ENCODE data around the gene ECHDC1. TPM values are rescaled to one million over a fixed set of nuclear protein-coding genes. Genes with fewer than 3 reads are reported as not detected.

Gene ECHDC1
- total RNA-seq, 1 donor from 2014 or later: 66.3 TPM

DNA sequence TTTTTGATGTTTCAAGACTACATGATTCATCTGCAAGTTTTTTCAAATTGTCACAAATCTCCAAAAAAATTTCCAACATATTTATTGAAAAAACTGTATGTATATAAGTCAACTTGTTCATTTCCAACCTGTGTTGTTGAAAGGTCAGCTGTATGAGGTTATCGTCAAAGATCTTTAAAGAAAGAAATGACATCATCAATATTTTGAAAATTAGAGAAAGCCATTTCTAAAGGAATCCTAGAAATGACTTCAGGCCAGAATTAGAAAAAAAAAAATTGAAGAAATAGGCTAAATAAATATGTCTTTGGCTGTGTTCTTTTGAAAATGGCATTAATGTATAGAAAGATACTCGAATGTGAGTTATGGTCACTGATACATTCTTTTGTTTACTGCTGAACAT, 69.9 kb downstream of the ECHDC1 start:
- no peak for DNase-seq (ENCODE audit: low read depth)
- TF ChIP-seq, protein P1, sequence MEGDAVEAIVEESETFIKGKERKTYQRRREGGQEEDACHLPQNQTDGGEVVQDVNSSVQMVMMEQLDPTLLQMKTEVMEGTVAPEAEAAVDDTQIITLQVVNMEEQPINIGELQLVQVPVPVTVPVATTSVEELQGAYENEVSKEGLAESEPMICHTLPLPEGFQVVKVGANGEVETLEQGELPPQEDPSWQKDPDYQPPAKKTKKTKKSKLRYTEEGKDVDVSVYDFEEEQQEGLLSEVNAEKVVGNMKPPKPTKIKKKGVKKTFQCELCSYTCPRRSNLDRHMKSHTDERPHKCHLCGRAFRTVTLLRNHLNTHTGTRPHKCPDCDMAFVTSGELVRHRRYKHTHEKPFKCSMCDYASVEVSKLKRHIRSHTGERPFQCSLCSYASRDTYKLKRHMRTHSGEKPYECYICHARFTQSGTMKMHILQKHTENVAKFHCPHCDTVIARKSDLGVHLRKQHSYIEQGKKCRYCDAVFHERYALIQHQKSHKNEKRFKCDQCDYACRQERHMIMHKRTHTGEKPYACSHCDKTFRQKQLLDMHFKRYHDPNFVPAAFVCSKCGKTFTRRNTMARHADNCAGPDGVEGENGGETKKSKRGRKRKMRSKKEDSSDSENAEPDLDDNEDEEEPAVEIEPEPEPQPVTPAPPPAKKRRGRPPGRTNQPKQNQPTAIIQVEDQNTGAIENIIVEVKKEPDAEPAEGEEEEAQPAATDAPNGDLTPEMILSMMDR (IDR thresholded peaks at IDR 0.05; ENCODE audit: insufficient read depth, low read length, poor library complexity, severe bottlenecking): no peak
- no peaks in the 10 kb centered on the region for H3K27me3 ChIP-seq (ENCODE audit: control insufficient read depth, insufficient read depth, low read length)
- H3K4me3 ChIP-seq (ENCODE audit: low read depth, low read length): no peak overlapping the region
- H3K36me3 ChIP-seq (ENCODE audit: control insufficient read depth, insufficient read depth, low read length): no peaks in the 10 kb centered on the region

DNA sequence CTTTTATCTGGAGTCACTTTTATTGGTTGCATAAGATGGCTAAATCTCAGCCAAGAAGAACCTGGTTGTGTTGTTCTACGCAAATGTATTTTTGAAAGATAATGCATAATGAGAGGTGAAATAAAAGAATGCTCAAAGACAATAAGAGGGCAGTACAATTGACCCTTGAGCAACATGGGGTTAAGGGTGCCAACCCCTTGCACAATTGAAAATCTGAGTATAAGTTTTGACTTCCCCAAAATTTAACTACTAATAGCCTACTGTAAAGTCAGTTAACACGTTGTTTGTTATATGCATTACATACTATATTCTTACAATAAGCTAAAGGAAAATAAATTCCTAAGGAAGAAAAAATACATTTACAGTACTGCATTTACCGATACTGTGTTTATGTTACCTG, 70.8 kb downstream of the ECHDC1 start:
- Histone ChIP-seq H3K36me3 (ENCODE audit: control insufficient read depth, insufficient read depth, low read length) (no peaks in the 10 kb centered on the region), H3K4me3 (ENCODE audit: low read depth, low read length) (no peak overlapping the region), H3K27me3 (ENCODE audit: control insufficient read depth, insufficient read depth, low read length) (no peaks in the 10 kb centered on the region)
- no peak for DNase-seq (ENCODE audit: low read depth)
- TF ChIP-seq, protein P1 (IDR thresholded peaks at IDR 0.05; ENCODE audit: insufficient read depth, low read length, poor library complexity, severe bottlenecking): no peak

- TF ChIP-seq, protein P1 (IDR thresholded peaks at IDR 0.05; ENCODE audit: insufficient read depth, low read length, poor library complexity, severe bottlenecking): no peak
- no peak for DNase-seq (ENCODE audit: low read depth)
- Histone ChIP-seq H3K4me3 (ENCODE audit: low read depth, low read length) (peak overlapping the region; percentile 100), H3K27me3 (ENCODE audit: control insufficient read depth, insufficient read depth, low read length) (no peaks in the 10 kb centered on the region), H3K36me3 (ENCODE audit: control insufficient read depth, insufficient read depth, low read length) (no peaks in the 10 kb centered on the region)
Observed at GRCh38 chr6:127267646-127268625, 75.5 kb downstream of the ECHDC1 start.

DNA sequence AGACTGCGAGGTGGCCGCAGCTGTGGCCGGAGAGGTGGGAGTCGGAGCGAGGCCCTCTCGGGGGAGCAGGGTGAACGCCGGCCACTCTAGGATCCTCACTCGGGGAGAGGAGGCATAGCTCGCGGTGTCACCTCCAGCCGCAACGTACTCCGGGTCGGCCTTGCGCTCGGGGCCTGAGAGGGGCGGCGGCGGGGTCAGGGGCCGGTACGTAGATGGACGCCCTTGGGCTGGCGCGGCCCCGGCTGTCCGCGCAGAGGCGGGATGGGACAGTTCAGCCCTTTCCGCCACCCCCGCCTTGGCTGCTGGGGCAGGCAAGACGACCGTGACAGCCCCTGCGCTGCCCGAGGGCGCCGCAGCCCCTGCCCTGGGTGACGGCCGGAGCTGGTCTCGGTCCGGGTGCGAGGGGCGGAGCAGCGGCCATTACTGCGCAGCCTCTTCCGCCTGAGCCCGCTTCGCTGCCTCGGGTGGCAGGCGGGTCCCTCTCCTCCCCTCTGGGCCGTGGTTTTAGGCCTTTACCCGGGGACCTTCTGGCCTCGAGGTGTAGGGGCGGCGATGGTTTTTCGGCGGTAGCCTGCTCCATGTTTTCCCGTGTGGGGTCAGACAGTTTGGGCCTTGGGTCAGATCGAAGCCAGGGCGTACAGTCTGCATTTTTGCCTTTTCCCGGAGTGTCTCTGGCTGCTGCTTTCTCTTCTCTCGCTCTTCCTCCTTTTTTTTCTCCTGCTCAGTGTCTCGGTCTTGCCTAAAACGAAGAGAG, 76.3 kb downstream of the ECHDC1 start:
- Histone ChIP-seq H3K27me3 (ENCODE audit: control insufficient read depth, insufficient read depth, low read length) (no peaks in the 10 kb centered on the region), H3K36me3 (ENCODE audit: control insufficient read depth, insufficient read depth, low read length) (no peaks in the 10 kb centered on the region), H3K4me3 (ENCODE audit: low read depth, low read length) (peak overlapping the region; percentile 100)
- TF ChIP-seq, protein P1 (IDR thresholded peaks at IDR 0.05; ENCODE audit: insufficient read depth, low read length, poor library complexity, severe bottlenecking): no peak
- no peak for DNase-seq (ENCODE audit: low read depth)

DNA sequence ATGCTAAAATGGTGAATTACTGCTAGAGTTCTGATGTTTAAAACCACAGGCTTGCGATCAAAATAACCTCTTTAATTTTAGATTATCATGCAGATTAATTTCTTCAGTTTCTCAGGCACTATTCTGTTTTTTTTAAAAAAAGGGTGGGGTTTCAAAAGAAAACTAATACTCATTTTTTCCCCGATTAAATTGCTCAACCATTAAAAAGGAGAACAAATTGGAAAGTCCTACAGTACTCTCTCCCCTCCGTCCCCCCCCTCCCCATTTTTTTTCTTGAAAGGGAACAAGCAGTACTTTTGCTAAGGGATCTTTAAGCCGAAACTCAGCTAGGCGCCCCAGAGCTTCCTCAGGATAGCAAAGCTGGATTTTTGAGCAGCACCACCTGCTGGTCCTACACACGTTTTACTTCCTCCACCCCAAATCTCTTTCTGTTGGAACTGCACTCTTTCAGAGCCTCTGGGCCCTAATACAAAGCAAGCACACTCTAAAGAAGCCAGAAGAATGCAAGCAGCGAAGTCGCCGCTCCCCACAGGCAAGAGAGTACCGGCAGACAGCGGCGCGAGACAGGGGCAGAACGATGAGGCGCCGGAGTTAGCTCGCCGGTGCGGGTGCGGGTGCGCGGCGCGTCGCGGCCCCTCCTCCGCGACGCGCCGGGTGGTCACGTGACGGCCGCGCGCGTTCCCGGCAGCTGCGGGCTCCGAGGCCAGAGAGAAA, 77.1 kb downstream of the ECHDC1 start, which contains the start of gene RNF146:
Gene RNF146 (plus strand): TSS at position 687 of the 714 bp plus-strand sequence. CDS start 13,475 bp downstream, outside the sequence.
- Histone ChIP-seq H3K36me3 (ENCODE audit: control insufficient read depth, insufficient read depth, low read length) (no peaks in the 10 kb centered on the region), H3K27me3 (ENCODE audit: control insufficient read depth, insufficient read depth, low read length) (no peaks in the 10 kb centered on the region), H3K4me3 (ENCODE audit: low read depth, low read length) (peak within 1 kb of the TSS; percentile 100)
- TF ChIP-seq, protein P1 (IDR thresholded peaks at IDR 0.05; ENCODE audit: insufficient read depth, low read length, poor library complexity, severe bottlenecking): peak; percentile 75
- DNase-seq (ENCODE audit: low read depth): peak; percentile 61

Measured in kidney epithelial cell (primary cell).